GM19025 (cell line): ENCODE results near the gene SPSB2.

Source experiments
- ATAC-seq: cut with Tn5 transposase; IDR thresholded peaks from one replicate; pipeline ENCODE4 v1.9.1; 2021; ENCODE audit warnings: mild to moderate bottlenecking, low read depth, moderate library complexity; ENCODE audit not compliant: unreplicated experiment

SPSB2 gene

GRCh38 chr12:6822426-6823135, 50.5 kb downstream of the SPSB2 start:
- no peak for ATAC-seq

DNA sequence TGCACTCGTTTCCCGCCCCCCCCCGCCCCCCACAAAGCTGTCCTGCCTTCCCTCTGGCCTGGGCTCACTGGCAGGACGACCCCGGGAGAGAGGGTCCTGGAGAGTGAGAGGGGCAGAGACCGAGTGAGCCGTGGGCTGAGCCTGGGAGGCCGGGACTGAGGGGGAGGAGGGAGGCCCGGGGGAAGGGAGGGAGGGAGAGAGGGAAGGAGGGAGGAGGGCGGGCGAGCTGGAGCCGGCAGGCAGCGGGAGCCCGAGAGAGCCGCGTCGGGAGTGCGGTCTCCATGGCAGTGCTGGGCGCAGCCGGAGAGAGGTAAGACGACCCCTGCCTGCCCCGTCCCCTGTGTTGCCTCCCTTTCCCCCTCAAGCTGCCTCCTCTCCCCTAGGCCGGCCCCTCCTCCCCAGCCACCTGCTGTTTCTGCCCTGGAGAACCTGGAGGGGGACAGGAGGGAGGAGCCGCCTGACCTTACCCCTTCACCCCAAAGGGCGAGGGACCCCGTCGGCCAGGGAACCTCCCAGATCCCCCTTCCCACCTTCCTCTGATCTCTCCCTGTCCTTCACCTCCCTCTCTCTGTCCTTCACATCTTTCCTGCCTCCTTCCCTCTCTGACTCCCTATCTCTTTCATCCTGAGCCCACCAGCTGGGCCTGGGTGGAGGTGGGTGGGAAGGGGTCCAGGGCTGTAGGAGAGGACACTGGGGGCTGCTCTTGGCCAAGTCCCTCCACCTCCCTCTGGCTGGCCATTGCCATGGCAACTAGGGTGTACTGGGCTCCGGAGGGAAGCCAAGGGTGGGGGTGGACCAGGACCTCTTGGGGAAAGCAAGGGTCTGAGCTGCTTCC, 51.3 kb downstream of the SPSB2 start, which contains the start of gene GPR162:
TSS of gene GPR162 (plus strand) at position 231 of the 835 bp plus-strand sequence. CDS start 2,078 bp downstream, outside the sequence.
- no peak for ATAC-seq
